ENCODE data around the gene PLXNA1. TPM values are rescaled to one million over a fixed set of nuclear protein-coding genes. Genes with fewer than 3 reads are reported as not detected.

Gene PLXNA1
- total and polyA plus RNA-seq, 4 donors: 0.92 to 8.3 (median 4.4) TPM

DNA sequence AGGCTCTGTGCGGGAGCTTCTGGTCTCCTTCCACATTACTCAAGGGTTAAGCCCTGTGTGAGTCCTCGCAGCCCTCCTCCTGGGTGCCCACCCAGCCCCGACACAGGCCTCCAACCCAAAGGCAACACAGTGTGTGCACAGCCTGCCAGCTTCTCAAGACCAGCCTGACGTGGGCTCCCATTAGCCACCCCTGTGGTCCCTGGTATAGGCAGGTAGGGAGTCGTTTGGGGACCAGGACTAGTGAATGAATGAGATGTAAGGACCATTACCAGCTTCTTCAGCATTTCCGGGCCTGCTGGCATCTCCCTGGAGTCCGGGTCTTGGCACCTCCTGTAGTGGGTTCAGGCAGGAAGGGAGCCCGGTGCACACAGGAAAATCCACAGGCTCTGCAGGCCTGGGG is 20.2 kb upstream of the PLXNA1 start (continued):
- TF ChIP-seq TAF1 (conservative IDR thresholded peaks at IDR 0.05): no peak
- no peak for TF ChIP-seq HNF4G (IDR thresholded peaks at IDR 0.05)

DNA sequence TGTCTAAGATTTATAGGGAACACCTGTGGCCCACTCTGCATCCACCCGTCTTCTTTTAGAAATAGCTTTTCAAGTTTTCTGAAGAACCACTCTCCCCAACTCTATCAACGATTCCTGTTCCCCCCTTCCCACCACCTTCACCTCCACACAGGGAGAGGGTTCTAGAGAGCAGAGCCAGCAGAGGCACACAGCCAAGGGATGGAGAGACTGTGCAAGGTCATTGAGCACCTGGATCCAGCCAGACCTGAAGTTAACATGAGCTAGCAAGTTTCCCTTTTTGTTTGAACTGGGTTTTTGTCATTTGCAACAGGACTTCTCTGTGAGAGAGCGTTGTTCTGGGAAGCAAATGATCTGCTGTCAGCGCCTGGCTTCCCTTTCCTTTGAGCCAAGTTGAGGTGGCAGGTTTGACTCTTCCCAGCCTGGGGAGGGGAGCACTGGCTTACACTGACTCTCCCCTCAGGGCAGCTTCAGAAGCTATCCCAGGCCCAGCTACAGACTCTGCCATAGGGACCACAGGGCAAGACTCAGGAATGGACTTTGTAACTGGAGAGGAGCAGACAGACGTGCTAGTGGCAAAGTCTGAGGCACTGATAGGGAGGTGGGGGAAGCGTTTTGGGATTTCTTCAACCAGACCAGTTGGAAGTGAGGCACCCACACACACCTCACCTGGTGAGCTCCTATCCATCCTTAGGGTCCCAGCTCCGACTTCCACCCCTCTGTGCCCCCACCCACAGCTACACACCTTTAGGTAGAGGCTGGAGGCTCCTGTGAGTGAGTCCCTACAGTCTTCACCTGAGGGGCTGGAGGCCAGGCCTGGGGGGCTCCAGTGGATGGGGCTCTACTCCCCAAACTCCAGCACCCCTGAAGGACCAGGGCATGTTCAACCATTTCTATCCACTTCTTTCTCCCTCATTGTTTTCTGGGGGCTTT is 19.4 kb upstream of the PLXNA1 start:
- Histone ChIP-seq H3K4me1 (ENCODE audit: control insufficient read depth in 4 of 4, insufficient read depth in 4 of 4, low read length in 3 of 4) (peaks cover 0 to 4% (median 0%) of the 10 kb centered on the region in 4 donors), H3K27me3 (ENCODE audit: control insufficient read depth in 4 of 4, insufficient read depth in 4 of 4, low read length in 3 of 4) (no peaks in the 10 kb centered on the region), H3K4me3 (ENCODE audit: low read depth in 1 of 3, low read length in 3 of 3) (no peak overlapping the region), H3K36me3 (ENCODE audit: control insufficient read depth in 4 of 4, insufficient read depth in 3 of 4, low read depth in 1 of 4, low read length in 3 of 4) (no peaks in the 10 kb centered on the region), H3K9me3 (ENCODE audit: control insufficient read depth in 4 of 4, low read length in 3 of 4) (no peaks in the 10 kb centered on the region), H3K27ac (ENCODE audit: low read depth in 1 of 2, low read length in 2 of 2) (no peak overlapping the region), H3K9ac (ENCODE audit: low read depth in 1 of 2, low read length in 2 of 2) (no peak overlapping the region)
- 83% methylated on average over 7 of the region's 7 CpGs for WGBS
- no peak for DNase-seq (ENCODE audit: low spot score)
- no peak for TF ChIP-seq RAD21 (IDR thresholded peaks at IDR 0.05)
- TF ChIP-seq HNF4A (conservative IDR thresholded peaks at IDR 0.05): peak; percentile 12 to 38

DNA sequence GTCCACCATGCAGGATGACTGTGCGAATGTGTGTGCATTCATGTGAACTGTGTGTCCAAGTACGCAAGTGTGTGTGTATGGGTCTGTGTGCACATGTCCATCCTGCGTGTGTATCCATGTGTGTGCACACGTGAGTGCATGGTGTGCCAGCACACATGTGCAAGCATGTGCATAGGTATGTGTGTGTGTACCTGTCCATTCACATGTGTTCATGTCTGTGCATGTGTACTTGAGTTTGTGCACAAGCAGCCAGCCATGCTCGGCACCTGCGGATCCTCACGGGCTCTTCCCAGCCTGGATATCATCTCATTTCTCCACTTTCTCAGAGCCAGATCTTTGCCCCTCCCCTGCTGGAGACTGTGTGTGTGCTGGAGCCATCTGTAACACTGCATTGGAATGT is 18.7 kb upstream of the PLXNA1 start:
- Histone ChIP-seq H3K27ac (ENCODE audit: low read depth in 1 of 2, low read length in 2 of 2) (no peak overlapping the region), H3K27me3 (ENCODE audit: control insufficient read depth in 4 of 4, insufficient read depth in 4 of 4, low read length in 3 of 4) (no peaks in the 10 kb centered on the region), H3K9ac (ENCODE audit: low read depth in 1 of 2, low read length in 2 of 2) (no peak overlapping the region), H3K36me3 (ENCODE audit: control insufficient read depth in 4 of 4, insufficient read depth in 3 of 4, low read depth in 1 of 4, low read length in 3 of 4) (no peaks in the 10 kb centered on the region), H3K4me3 (ENCODE audit: low read depth in 1 of 3, low read length in 3 of 3) (no peak overlapping the region), H3K9me3 (ENCODE audit: control insufficient read depth in 4 of 4, low read length in 3 of 4) (no peaks in the 10 kb centered on the region), H3K4me1 (ENCODE audit: control insufficient read depth in 4 of 4, insufficient read depth in 4 of 4, low read length in 3 of 4) (peaks cover 0 to 4% (median 0%) of the 10 kb centered on the region in 4 donors)
- 97% methylated on average over 7 of the region's 7 CpGs for WGBS
- DNase-seq (ENCODE audit: low spot score): no peak
- TF ChIP-seq, protein P1, sequence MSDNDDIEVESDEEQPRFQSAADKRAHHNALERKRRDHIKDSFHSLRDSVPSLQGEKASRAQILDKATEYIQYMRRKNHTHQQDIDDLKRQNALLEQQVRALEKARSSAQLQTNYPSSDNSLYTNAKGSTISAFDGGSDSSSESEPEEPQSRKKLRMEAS (IDR thresholded peaks at IDR 0.05): no peak
- TF ChIP-seq, protein P2, sequence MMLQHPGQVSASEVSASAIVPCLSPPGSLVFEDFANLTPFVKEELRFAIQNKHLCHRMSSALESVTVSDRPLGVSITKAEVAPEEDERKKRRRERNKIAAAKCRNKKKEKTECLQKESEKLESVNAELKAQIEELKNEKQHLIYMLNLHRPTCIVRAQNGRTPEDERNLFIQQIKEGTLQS (IDR thresholded peaks at IDR 0.05): no peak
- TF ChIP-seq TAF1 (conservative IDR thresholded peaks at IDR 0.05): no peak
- no peak for TF ChIP-seq RXRA (IDR thresholded peaks at IDR 0.05)
- no peak for TF ChIP-seq FOXA1 (IDR thresholded peaks at IDR 0.05)
- TF ChIP-seq EGR1 (IDR thresholded peaks at IDR 0.05; ENCODE audit: low read depth in 2 of 2): no peak
- no peak for TF ChIP-seq HNF4G (IDR thresholded peaks at IDR 0.05)
- no peak for TF ChIP-seq FOXA2 (IDR thresholded peaks at IDR 0.05)
- TF ChIP-seq, protein P3, sequence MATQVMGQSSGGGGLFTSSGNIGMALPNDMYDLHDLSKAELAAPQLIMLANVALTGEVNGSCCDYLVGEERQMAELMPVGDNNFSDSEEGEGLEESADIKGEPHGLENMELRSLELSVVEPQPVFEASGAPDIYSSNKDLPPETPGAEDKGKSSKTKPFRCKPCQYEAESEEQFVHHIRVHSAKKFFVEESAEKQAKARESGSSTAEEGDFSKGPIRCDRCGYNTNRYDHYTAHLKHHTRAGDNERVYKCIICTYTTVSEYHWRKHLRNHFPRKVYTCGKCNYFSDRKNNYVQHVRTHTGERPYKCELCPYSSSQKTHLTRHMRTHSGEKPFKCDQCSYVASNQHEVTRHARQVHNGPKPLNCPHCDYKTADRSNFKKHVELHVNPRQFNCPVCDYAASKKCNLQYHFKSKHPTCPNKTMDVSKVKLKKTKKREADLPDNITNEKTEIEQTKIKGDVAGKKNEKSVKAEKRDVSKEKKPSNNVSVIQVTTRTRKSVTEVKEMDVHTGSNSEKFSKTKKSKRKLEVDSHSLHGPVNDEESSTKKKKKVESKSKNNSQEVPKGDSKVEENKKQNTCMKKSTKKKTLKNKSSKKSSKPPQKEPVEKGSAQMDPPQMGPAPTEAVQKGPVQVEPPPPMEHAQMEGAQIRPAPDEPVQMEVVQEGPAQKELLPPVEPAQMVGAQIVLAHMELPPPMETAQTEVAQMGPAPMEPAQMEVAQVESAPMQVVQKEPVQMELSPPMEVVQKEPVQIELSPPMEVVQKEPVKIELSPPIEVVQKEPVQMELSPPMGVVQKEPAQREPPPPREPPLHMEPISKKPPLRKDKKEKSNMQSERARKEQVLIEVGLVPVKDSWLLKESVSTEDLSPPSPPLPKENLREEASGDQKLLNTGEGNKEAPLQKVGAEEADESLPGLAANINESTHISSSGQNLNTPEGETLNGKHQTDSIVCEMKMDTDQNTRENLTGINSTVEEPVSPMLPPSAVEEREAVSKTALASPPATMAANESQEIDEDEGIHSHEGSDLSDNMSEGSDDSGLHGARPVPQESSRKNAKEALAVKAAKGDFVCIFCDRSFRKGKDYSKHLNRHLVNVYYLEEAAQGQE (IDR thresholded peaks at IDR 0.05): no peak
- TF ChIP-seq HNF4A (conservative IDR thresholded peaks at IDR 0.05): no peak

DNA sequence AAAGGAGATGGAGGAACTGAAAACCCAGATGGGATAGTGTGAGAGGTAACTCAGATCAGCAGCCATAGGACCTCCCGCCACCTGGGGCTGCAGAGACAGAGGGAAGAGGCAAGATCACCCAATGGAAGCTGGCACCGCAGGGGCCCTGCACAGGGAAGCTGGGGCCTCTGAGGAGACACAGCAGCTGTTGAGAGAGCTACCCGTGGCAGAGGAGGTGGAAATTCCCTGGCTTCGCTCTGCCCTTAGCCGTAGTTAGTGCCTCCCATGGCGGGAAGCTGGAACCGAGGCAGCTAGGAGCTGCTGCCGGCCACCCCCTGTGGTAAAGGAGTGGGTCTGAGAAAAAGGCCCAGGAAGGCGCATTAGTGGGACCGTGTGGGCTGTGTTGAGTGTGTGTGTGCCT is 18.0 kb upstream of the PLXNA1 start:
- TF ChIP-seq YY1 (IDR thresholded peaks at IDR 0.05) (no peak), RAD21 (IDR thresholded peaks at IDR 0.05) (no peak), TAF1 (conservative IDR thresholded peaks at IDR 0.05) (no peak), SP1 (IDR thresholded peaks at IDR 0.05) (no peak), GABPA (IDR thresholded peaks at IDR 0.05 in 1 of 2, conservative IDR thresholded peaks at IDR 0.05 in 1 of 2) (no peak), NR2F2 (IDR thresholded peaks at IDR 0.05) (no peak), HNF4G (IDR thresholded peaks at IDR 0.05) (no peak)
- TF ChIP-seq, protein P1 (IDR thresholded peaks at IDR 0.05): no peak
- TF ChIP-seq, protein P4, sequence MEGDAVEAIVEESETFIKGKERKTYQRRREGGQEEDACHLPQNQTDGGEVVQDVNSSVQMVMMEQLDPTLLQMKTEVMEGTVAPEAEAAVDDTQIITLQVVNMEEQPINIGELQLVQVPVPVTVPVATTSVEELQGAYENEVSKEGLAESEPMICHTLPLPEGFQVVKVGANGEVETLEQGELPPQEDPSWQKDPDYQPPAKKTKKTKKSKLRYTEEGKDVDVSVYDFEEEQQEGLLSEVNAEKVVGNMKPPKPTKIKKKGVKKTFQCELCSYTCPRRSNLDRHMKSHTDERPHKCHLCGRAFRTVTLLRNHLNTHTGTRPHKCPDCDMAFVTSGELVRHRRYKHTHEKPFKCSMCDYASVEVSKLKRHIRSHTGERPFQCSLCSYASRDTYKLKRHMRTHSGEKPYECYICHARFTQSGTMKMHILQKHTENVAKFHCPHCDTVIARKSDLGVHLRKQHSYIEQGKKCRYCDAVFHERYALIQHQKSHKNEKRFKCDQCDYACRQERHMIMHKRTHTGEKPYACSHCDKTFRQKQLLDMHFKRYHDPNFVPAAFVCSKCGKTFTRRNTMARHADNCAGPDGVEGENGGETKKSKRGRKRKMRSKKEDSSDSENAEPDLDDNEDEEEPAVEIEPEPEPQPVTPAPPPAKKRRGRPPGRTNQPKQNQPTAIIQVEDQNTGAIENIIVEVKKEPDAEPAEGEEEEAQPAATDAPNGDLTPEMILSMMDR (IDR thresholded peaks at IDR 0.05; ENCODE audit: low read depth, low read length, missing input control): no peak
- TF ChIP-seq, protein P2 (IDR thresholded peaks at IDR 0.05): no peak
- Histone ChIP-seq H3K27ac (ENCODE audit: low read depth in 1 of 2, low read length in 2 of 2) (no peak overlapping the region), H3K4me1 (ENCODE audit: control insufficient read depth in 4 of 4, insufficient read depth in 4 of 4, low read length in 3 of 4) (peaks cover 0 to 4% (median 0%) of the 10 kb centered on the region in 4 donors), H3K4me3 (ENCODE audit: low read depth in 1 of 3, low read length in 3 of 3) (no peak overlapping the region), H3K27me3 (ENCODE audit: control insufficient read depth in 4 of 4, insufficient read depth in 4 of 4, low read length in 3 of 4) (no peaks in the 10 kb centered on the region), H3K9ac (ENCODE audit: low read depth in 1 of 2, low read length in 2 of 2) (no peak overlapping the region), H3K36me3 (ENCODE audit: control insufficient read depth in 4 of 4, insufficient read depth in 3 of 4, low read depth in 1 of 4, low read length in 3 of 4) (no peaks in the 10 kb centered on the region), H3K9me3 (ENCODE audit: control insufficient read depth in 4 of 4, low read length in 3 of 4) (no peaks in the 10 kb centered on the region)
- no peak for DNase-seq (ENCODE audit: low spot score)
- 92% methylated on average over 10 of the region's 10 CpGs for WGBS
